ENCODE results near the gene SSTR3. TPM values are rescaled to one million over a fixed set of nuclear protein-coding genes. Genes with fewer than 3 reads are reported as not detected.

SSTR3 gene
- total RNA-seq, 1 donor from 2014 or later = not detected

GRCh38 chr22:37190262-37190780, 22.0 kb downstream of the SSTR3 start:
- Histone ChIP-seq H3K27me3 (ENCODE audit: insufficient read depth, low read length) (no peaks in the 10 kb centered on the region), H4K20me1 (ENCODE audit: insufficient read depth, low read length) (no peaks in the 10 kb centered on the region), H3K36me3 (ENCODE audit: insufficient read depth, low read length) (no peaks in the 10 kb centered on the region), H2AFZ (ENCODE audit: low read depth, low read length) (no peak overlapping the region), H3K4me3 (ENCODE audit: insufficient read depth, low read depth, low read length) (no peak overlapping the region), H3K4me2 (ENCODE audit: low read length) (no peak overlapping the region), H3K27ac (ENCODE audit: low read depth, low read length) (no peak overlapping the region), H3K9ac (ENCODE audit: low read length) (no peak overlapping the region), H3K4me1 (ENCODE audit: insufficient read depth, low read length) (peaks cover 36% of the 10 kb centered on the region), H3K9me3 (ENCODE audit: insufficient read depth, low read depth, low read length) (no peaks in the 10 kb centered on the region), H3K79me2 (ENCODE audit: insufficient read depth, low read length) (no peaks in the 10 kb centered on the region)
- Mint-ChIP-seq H3K4me1 (ENCODE audit: low read depth, unreplicated experiment) (peaks cover 21% of the 10 kb centered on the region), H3K9me3 (ENCODE audit: unreplicated experiment) (peaks cover 9% of the 10 kb centered on the region), H3K27me3 (ENCODE audit: low read depth, unreplicated experiment) (no peaks in the 10 kb centered on the region), H3K36me3 (ENCODE audit: low read depth, unreplicated experiment) (no peaks in the 10 kb centered on the region), H3K27ac (ENCODE audit: unreplicated experiment) (no peak overlapping the region), H3K4me3 (ENCODE audit: unreplicated experiment) (no peak overlapping the region)
- FAIRE-seq (no peak), DNase-seq (ENCODE audit: low read depth) (no peak)
- TF ChIP-seq CTCF (IDR thresholded peaks at IDR 0.05; ENCODE audit: insufficient read depth, low read depth, low read length) (no peak), EZH2 (IDR thresholded peaks at IDR 0.05; ENCODE audit: insufficient read depth, low read length) (no peak)

GRCh38 chr22:37188901-37189466, 23.3 kb downstream of the SSTR3 start:
- Mint-ChIP-seq H3K36me3 (ENCODE audit: low read depth, unreplicated experiment) (no peaks in the 10 kb centered on the region), H3K4me1 (ENCODE audit: low read depth, unreplicated experiment) (peaks cover 21% of the 10 kb centered on the region), H3K4me3 (ENCODE audit: unreplicated experiment) (no peak overlapping the region), H3K27ac (ENCODE audit: unreplicated experiment) (peak overlapping the region; percentile 34), H3K9me3 (ENCODE audit: unreplicated experiment) (peaks cover 3% of the 10 kb centered on the region), H3K27me3 (ENCODE audit: low read depth, unreplicated experiment) (peaks cover 5% of the 10 kb centered on the region)
- Histone ChIP-seq H3K9me3 (ENCODE audit: insufficient read depth, low read depth, low read length) (no peaks in the 10 kb centered on the region), H3K27ac (ENCODE audit: low read depth, low read length) (peak overlapping the region; percentile 18), H3K36me3 (ENCODE audit: insufficient read depth, low read length) (no peaks in the 10 kb centered on the region), H3K4me1 (ENCODE audit: insufficient read depth, low read length) (peaks cover 36% of the 10 kb centered on the region), H3K27me3 (ENCODE audit: insufficient read depth, low read length) (no peaks in the 10 kb centered on the region), H4K20me1 (ENCODE audit: insufficient read depth, low read length) (no peaks in the 10 kb centered on the region), H3K4me2 (ENCODE audit: low read length) (peak overlapping the region; percentile 87), H3K4me3 (ENCODE audit: insufficient read depth, low read depth, low read length) (no peak overlapping the region), H3K9ac (ENCODE audit: low read length) (no peak overlapping the region), H2AFZ (ENCODE audit: low read depth, low read length) (no peak overlapping the region), H3K79me2 (ENCODE audit: insufficient read depth, low read length) (no peaks in the 10 kb centered on the region)
- TF ChIP-seq CTCF (IDR thresholded peaks at IDR 0.05; ENCODE audit: insufficient read depth, low read depth, low read length) (no peak), EZH2 (IDR thresholded peaks at IDR 0.05; ENCODE audit: insufficient read depth, low read length) (no peak)
- no peak for FAIRE-seq
- peak; percentile 47 for DNase-seq (ENCODE audit: low read depth)
